Measurements from ENCODE around the gene ANK3. TPM values are rescaled to one million over a fixed set of nuclear protein-coding genes. Genes with fewer than 3 reads are reported as not detected.

The ANK3 gene
- polyA plus RNA-seq, 1 experiment: 1.6 TPM

- Histone ChIP-seq H3K27ac (ENCODE audit: low read depth, low read length) (no peak overlapping the region), H3K27me3 (ENCODE audit: control insufficient read depth, insufficient read depth, low read length) (peaks cover 2% of the 10 kb centered on the region), H3K9me3 (ENCODE audit: control insufficient read depth, insufficient read depth, low read length) (no peaks in the 10 kb centered on the region), H3K4me3 (ENCODE audit: low read depth, low read length) (no peak overlapping the region)
- TF ChIP-seq CTCF (IDR thresholded peaks at IDR 0.05; ENCODE audit: low read depth, low read length): no peak
- no peak for DNase-seq (ENCODE audit: low read depth, low spot score)
- ChIA-PET CTCF (interaction anchor here (0.6 to 1.5 kb wide), 4 partner anchors 9 to 116 kb away, joined by 3 to 6 read pairs (median 3); no protein-coding TSS in a partner anchor), POLR2A (no interaction called here)
These were observed 296.4 kb downstream of the ANK3 start for GRCh38 chr10:60093317-60093716.

- H3K27ac ChIP-seq (ENCODE audit: low read depth, low read length): no peak overlapping the region
- H3K9me3 ChIP-seq (ENCODE audit: control insufficient read depth, insufficient read depth, low read length): no peaks in the 10 kb centered on the region
- H3K27me3 ChIP-seq (ENCODE audit: control insufficient read depth, insufficient read depth, low read length): no peaks in the 10 kb centered on the region
- CTCF ChIA-PET: interaction anchor here (1.1 kb wide), 1 partner anchor 14 kb away, joined by 3 read pairs; no protein-coding TSS in a partner anchor
- no peak for TF ChIP-seq CTCF (IDR thresholded peaks at IDR 0.05; ENCODE audit: low read depth, low read length)
- DNase-seq (ENCODE audit: low read depth, low spot score): no peak
- POLR2A ChIA-PET: no interaction called here
- H3K4me3 ChIP-seq (ENCODE audit: low read depth, low read length): no peak overlapping the region
These were observed 302.8 kb downstream of the ANK3 start for GRCh38 chr10:60086862-60087261.

GRCh38 chr10:60086421-60086820 is 303.3 kb downstream of the ANK3 start:
- POLR2A ChIA-PET: no interaction called here
- Histone ChIP-seq H3K4me3 (ENCODE audit: low read depth, low read length) (no peak overlapping the region), H3K27ac (ENCODE audit: low read depth, low read length) (no peak overlapping the region), H3K9me3 (ENCODE audit: control insufficient read depth, insufficient read depth, low read length) (no peaks in the 10 kb centered on the region), H3K27me3 (ENCODE audit: control insufficient read depth, insufficient read depth, low read length) (no peaks in the 10 kb centered on the region)
- no peak for TF ChIP-seq CTCF (IDR thresholded peaks at IDR 0.05; ENCODE audit: low read depth, low read length)
- DNase-seq (ENCODE audit: low read depth, low spot score): no peak
- CTCF ChIA-PET: interaction anchor here (1.2 kb wide), 1 partner anchor 13 kb away, joined by 4 read pairs; no protein-coding TSS in a partner anchor

GRCh38 chr10:60082744-60083344 is 306.8 kb downstream of the ANK3 start:
- ChIA-PET CTCF (interaction anchor here (0.5 to 0.8 kb wide), 2 partner anchors 17 to 1698 kb away, joined by 3 to 5 read pairs; no protein-coding TSS in a partner anchor), POLR2A (no interaction called here)
- no peak for TF ChIP-seq CTCF (IDR thresholded peaks at IDR 0.05; ENCODE audit: low read depth, low read length)
- Histone ChIP-seq H3K9me3 (ENCODE audit: control insufficient read depth, insufficient read depth, low read length) (no peaks in the 10 kb centered on the region), H3K4me3 (ENCODE audit: low read depth, low read length) (no peak overlapping the region), H3K27ac (ENCODE audit: low read depth, low read length) (no peak overlapping the region), H3K27me3 (ENCODE audit: control insufficient read depth, insufficient read depth, low read length) (no peaks in the 10 kb centered on the region)
- no peak for DNase-seq (ENCODE audit: low read depth, low spot score)

GRCh38 chr10:60082341-60082740 is 307.3 kb downstream of the ANK3 start:
- DNase-seq (ENCODE audit: low read depth, low spot score): no peak
- Histone ChIP-seq H3K4me3 (ENCODE audit: low read depth, low read length) (no peak overlapping the region), H3K27ac (ENCODE audit: low read depth, low read length) (no peak overlapping the region), H3K27me3 (ENCODE audit: control insufficient read depth, insufficient read depth, low read length) (no peaks in the 10 kb centered on the region), H3K9me3 (ENCODE audit: control insufficient read depth, insufficient read depth, low read length) (no peaks in the 10 kb centered on the region)
- ChIA-PET POLR2A (no interaction called here), CTCF (interaction anchor here (0.8 kb wide), 1 partner anchor 18 kb away, joined by 5 read pairs; no protein-coding TSS in a partner anchor)
- TF ChIP-seq CTCF (IDR thresholded peaks at IDR 0.05; ENCODE audit: low read depth, low read length): no peak
